ENCODE data around the gene ZMIZ1.

The ZMIZ1 gene

DNA sequence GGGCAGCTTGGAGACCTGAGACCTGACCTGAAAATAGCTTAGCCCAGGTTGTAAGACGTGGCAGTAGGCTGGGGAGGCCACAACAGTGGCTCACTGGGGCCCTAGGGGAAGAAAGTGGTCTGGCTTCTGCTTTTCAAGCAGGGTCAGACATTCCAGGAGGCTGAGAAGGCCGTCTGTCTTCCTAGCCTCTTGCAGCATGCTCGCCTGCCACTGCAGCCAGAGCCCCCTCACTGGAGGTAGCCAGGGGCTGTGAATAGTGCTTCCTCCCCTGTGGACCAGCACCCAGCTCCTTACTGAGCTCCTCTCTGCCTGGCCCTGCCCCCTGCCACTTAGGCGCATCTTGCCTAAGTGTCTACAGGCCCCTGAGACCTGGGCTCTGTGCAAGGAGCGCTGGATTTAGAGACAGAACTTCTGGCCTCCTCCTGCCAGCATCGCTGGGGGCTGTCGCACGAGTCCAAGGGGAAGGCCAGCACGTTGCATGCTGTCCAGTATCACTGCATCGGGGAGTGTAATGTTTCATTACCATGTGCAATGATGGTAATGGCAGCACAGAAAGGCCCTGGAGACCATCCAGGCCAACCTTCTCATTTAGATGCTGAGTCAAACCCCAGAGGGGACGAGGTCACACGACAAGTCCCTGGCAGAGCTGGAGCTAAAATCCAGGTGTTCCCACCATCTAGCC, 12.7 kb downstream of the ZMIZ1 start:
- Histone ChIP-seq H3K27ac (ENCODE audit: extremely low read depth, low read depth, low read length) (no peak overlapping the region), H3K4me1 (ENCODE audit: control insufficient read depth, insufficient read depth, low read length) (peaks cover 8% of the 10 kb centered on the region; the same call in 1 of the 2 replicates), H3K9me3 (ENCODE audit: control insufficient read depth, insufficient read depth, low read depth, low read length) (no peaks in the 10 kb centered on the region), H3K4me3 (ENCODE audit: low read depth, low read length) (no peak overlapping the region), H3K36me3 (ENCODE audit: control insufficient read depth in 2 of 2, insufficient read depth in 1 of 2, low read length in 2 of 2) (no peaks in the 10 kb centered on the region)
- ChIA-PET CTCF (interaction anchor here (0.7 kb wide), 1 partner anchor 31 kb away, joined by 3 read pairs; no protein-coding TSS in a partner anchor), POLR2A (interaction anchor here (1.2 kb wide), 1 partner anchor 10 kb away, joined by 3 read pairs; no protein-coding TSS in a partner anchor)
- TF ChIP-seq ZNF341 (tag by site-specific recombination; IDR thresholded peaks at IDR 0.05; ENCODE audit: low read depth) (peak; percentile 31; the same call in 1 of the 2 replicates), ZNF114 (tag by site-specific recombination; IDR thresholded peaks at IDR 0.05) (no peak), ZFP41 (tag by site-specific recombination; IDR thresholded peaks at IDR 0.05; ENCODE audit: borderline replicate concordance) (no peak), ZNF600 (tag by site-specific recombination; IDR thresholded peaks at IDR 0.05) (peak; percentile 80), KLF1 (tag by site-specific recombination; IDR thresholded peaks at IDR 0.05) (no peak), YY2 (tag by site-specific recombination; IDR thresholded peaks at IDR 0.05) (no peak), KLF16 (tag by site-specific recombination; IDR thresholded peaks at IDR 0.05) (no peak), ZNF184 (tag by site-specific recombination; IDR thresholded peaks at IDR 0.05) (no peak), ZNF394 (tag by site-specific recombination; IDR thresholded peaks at IDR 0.05; ENCODE audit: borderline replicate concordance) (no peak), SETDB1 (IDR thresholded peaks at IDR 0.05; ENCODE audit: insufficient read length, low read length) (peak; percentile 52), REPIN1 (tag by site-specific recombination; IDR thresholded peaks at IDR 0.05; ENCODE audit: low read depth) (no peak)

DNA sequence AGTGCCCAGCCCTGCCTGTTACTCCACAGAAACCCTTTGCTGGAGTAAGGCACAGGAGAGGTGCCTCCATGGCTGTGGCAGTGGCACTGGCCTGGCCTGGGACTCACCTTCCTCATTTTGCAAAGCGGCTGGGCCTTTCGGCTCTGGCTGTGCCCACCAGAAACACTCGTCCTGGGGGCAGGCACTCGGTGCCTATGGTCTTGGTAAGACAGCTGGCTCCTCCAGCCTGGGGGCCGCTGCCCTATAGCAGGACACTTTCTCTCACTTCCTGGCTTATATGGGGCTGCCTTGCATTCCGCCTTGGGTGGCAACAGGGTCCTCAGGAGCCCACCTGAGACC, 13.2 kb downstream of the ZMIZ1 start:
- ChIA-PET POLR2A (no interaction called here), CTCF (no interaction called here)
- no peaks in the 10 kb centered on the region for H3K36me3 ChIP-seq (ENCODE audit: control insufficient read depth in 2 of 2, insufficient read depth in 1 of 2, low read length in 2 of 2)
- H3K27ac ChIP-seq (ENCODE audit: extremely low read depth, low read depth, low read length): no peak overlapping the region
- H3K4me1 ChIP-seq (ENCODE audit: control insufficient read depth, insufficient read depth, low read length): peaks cover 8% of the 10 kb centered on the region; the same call in 1 of the 2 replicates
- no peaks in the 10 kb centered on the region for H3K9me3 ChIP-seq (ENCODE audit: control insufficient read depth, insufficient read depth, low read depth, low read length)
- TF ChIP-seq ZNF140 (tag by site-specific recombination; IDR thresholded peaks at IDR 0.05): no peak
- no peak for TF ChIP-seq ZNF677 (tag by site-specific recombination; IDR thresholded peaks at IDR 0.05)
- TF ChIP-seq ZNF274 (IDR thresholded peaks at IDR 0.05; ENCODE audit: low read length): no peak
- TF ChIP-seq ZNF274 (tag by site-specific recombination; IDR thresholded peaks at IDR 0.05; ENCODE audit: borderline replicate concordance): no peak
- TF ChIP-seq ZFP3 (tag by site-specific recombination; IDR thresholded peaks at IDR 0.05; ENCODE audit: low read depth): no peak
- TF ChIP-seq, protein P1, sequence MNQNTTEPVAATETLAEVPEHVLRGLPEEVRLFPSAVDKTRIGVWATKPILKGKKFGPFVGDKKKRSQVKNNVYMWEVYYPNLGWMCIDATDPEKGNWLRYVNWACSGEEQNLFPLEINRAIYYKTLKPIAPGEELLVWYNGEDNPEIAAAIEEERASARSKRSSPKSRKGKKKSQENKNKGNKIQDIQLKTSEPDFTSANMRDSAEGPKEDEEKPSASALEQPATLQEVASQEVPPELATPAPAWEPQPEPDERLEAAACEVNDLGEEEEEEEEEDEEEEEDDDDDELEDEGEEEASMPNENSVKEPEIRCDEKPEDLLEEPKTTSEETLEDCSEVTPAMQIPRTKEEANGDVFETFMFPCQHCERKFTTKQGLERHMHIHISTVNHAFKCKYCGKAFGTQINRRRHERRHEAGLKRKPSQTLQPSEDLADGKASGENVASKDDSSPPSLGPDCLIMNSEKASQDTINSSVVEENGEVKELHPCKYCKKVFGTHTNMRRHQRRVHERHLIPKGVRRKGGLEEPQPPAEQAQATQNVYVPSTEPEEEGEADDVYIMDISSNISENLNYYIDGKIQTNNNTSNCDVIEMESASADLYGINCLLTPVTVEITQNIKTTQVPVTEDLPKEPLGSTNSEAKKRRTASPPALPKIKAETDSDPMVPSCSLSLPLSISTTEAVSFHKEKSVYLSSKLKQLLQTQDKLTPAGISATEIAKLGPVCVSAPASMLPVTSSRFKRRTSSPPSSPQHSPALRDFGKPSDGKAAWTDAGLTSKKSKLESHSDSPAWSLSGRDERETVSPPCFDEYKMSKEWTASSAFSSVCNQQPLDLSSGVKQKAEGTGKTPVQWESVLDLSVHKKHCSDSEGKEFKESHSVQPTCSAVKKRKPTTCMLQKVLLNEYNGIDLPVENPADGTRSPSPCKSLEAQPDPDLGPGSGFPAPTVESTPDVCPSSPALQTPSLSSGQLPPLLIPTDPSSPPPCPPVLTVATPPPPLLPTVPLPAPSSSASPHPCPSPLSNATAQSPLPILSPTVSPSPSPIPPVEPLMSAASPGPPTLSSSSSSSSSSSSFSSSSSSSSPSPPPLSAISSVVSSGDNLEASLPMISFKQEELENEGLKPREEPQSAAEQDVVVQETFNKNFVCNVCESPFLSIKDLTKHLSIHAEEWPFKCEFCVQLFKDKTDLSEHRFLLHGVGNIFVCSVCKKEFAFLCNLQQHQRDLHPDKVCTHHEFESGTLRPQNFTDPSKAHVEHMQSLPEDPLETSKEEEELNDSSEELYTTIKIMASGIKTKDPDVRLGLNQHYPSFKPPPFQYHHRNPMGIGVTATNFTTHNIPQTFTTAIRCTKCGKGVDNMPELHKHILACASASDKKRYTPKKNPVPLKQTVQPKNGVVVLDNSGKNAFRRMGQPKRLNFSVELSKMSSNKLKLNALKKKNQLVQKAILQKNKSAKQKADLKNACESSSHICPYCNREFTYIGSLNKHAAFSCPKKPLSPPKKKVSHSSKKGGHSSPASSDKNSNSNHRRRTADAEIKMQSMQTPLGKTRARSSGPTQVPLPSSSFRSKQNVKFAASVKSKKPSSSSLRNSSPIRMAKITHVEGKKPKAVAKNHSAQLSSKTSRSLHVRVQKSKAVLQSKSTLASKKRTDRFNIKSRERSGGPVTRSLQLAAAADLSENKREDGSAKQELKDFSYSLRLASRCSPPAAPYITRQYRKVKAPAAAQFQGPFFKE (tag by site-specific recombination; IDR thresholded peaks at IDR 0.05; ENCODE audit: borderline replicate concordance): no peak
- no peak overlapping the region for H3K4me3 ChIP-seq (ENCODE audit: low read depth, low read length)

Data from HEK293 (cell line).